Breast epithelium (tissue), 3 donors: ENCODE measurements around the gene CDC42SE2.

ENCODE experiments used
- CTCF ChIP-seq, 3 donors: fragments of 450-650 bp; IDR thresholded peaks; one replicate each; pipeline ENCODE4 v1.5.1; 2016 to 2017; ENCODE audit warnings: antibody characterized with exemption in 3 of 3, mild to moderate bottlenecking in 3 of 3, moderate library complexity in 3 of 3
- POLR2AphosphoS5 ChIP-seq, 3 donors: sonication (generic); formaldehyde crosslinking; IDR thresholded peaks; one replicate each; pipeline ENCODE4 v1.6.1; 2017; ENCODE audit warnings: antibody characterized with exemption in 3 of 3

GRCh38 chr5:131220566-131220965 lies 43.3 kb upstream of the CDC42SE2 start:
- TF ChIP-seq CTCF (IDR thresholded peaks at IDR 0.05) (no peak), POLR2AphosphoS5 (IDR thresholded peaks at IDR 0.05) (no peak)
